ENCODE data around the gene ARSB.
"Not testable (repeated sequence)": the region's sequence is repeated elsewhere in the genome, so short reads cannot be mapped to it uniquely, and the experiment has no call there.

DNA sequence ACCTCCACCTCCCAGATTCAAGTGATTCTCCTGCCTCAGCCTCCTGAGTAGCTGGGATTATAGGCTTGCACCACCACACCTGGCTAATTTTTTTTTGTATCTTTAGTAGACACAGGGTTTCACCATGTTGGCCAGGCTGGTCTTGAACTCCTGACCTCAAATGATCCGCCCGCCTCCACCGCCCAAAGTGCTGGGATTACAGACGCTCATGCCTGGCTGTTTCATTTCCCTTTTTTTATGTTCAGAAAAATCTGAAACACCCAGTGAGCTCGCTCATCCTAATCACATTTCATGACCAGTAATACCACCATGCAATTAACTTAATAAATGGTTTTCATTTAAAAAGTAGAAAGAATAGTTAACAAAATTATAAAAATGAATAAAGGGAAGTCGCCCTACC is 252.4 kb downstream of the ARSB start:
- TF ChIP-seq, protein P1, sequence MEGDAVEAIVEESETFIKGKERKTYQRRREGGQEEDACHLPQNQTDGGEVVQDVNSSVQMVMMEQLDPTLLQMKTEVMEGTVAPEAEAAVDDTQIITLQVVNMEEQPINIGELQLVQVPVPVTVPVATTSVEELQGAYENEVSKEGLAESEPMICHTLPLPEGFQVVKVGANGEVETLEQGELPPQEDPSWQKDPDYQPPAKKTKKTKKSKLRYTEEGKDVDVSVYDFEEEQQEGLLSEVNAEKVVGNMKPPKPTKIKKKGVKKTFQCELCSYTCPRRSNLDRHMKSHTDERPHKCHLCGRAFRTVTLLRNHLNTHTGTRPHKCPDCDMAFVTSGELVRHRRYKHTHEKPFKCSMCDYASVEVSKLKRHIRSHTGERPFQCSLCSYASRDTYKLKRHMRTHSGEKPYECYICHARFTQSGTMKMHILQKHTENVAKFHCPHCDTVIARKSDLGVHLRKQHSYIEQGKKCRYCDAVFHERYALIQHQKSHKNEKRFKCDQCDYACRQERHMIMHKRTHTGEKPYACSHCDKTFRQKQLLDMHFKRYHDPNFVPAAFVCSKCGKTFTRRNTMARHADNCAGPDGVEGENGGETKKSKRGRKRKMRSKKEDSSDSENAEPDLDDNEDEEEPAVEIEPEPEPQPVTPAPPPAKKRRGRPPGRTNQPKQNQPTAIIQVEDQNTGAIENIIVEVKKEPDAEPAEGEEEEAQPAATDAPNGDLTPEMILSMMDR (IDR thresholded peaks at IDR 0.05), result not testable (repeated sequence)
- not testable (repeated sequence) for TF ChIP-seq ZFX (IDR thresholded peaks at IDR 0.05; ENCODE audit: borderline replicate concordance)

All from 22Rv1 (cell line).